ENCODE data around the gene IQSEC1. TPM values are rescaled to one million over a fixed set of nuclear protein-coding genes. Genes with fewer than 3 reads are reported as not detected.

Gene IQSEC1
- total and polyA plus RNA-seq, 9 of the 15 experiments (the other 6 are each of a cell fraction or from before 2014, with no cell fraction given), result 0.56 to 39.0 (median 6.8) TPM

DNA sequence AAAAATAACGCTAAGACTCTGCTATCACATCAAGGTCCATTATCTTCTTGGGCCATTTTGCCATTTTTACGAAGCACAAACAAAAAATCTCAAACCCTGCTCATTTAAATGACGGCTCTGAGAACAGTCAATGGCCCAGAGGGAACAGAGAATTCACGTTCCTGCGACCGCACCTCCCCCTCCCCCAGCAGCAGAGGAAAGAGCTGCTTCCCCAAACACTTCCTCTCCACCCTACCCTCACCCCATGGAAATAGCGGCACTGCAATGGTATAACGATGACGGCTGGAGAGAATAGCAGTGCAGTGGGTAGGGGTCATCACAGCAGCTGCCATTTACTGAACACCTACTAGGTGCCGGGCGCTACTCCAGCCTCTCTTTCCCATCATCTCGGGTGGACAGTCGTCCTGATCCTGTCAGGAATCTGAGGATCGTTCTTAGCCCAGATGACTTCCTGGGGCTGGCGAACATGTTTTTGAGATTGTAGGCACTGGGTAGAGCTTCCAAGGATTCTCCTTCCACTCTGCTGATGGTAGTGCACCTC is 113.3 kb downstream of the IQSEC1 start:
- FAIRE-seq (peak; percentile 54), DNase-seq (ENCODE audit: extremely low read depth in 1 of 4, low spot score in 3 of 4) (peak; percentile 44 to 61 (median 54)), ATAC-seq (peak; percentile 62)
- H3K9me3 ChIP-seq (replicated peaks; ENCODE audit: control insufficient read depth, insufficient read depth, low read depth, low read length), result no peaks in the 10 kb centered on the region
- peaks cover 27% of the 10 kb centered on the region for H4K20me1 ChIP-seq (replicated peaks; ENCODE audit: control insufficient read depth, insufficient read depth, low read length)
- H3K9me1 ChIP-seq (ENCODE audit: control insufficient read depth, insufficient read depth, low read length), result peaks cover 15% of the 10 kb centered on the region
- ChIA-PET POLR2A (interaction anchor here (0.6 to 1.8 kb wide), 7 partner anchors 9 to 1190 kb away, joined by 3 to 8 read pairs (median 3); no protein-coding TSS in a partner anchor), CTCF (ENCODE audit: low intra/inter-chr PET ratio) (no interaction called here)
- peaks cover 99% of the 10 kb centered on the region for H3K79me2 ChIP-seq (ENCODE audit: control insufficient read depth, insufficient read depth, low read length)
- intact Hi-C loops (cut with micrococcal nuclease), result no loop called here
- no peak overlapping the region for H3K4me3 ChIP-seq
- peaks cover 40% of the 10 kb centered on the region for H3K36me3 ChIP-seq (ENCODE audit: control insufficient read depth, insufficient read depth, low read length)
- H3K4me2 ChIP-seq (ENCODE audit: insufficient read depth, low read length), result peak overlapping the region; percentile 52
- BruUV-seq (replicated peaks), result no TSS peak
- WGBS (ENCODE audit: insufficient coverage, low coverage, missing lambda C conversion rate), result 29% methylated on average over 15 of the region's 15 CpGs
- H3K4me1 ChIP-seq (replicated peaks in 1 of 2; ENCODE audit: control insufficient read depth in 2 of 2, insufficient read depth in 2 of 2, low read length in 2 of 2), result peaks cover 79 to 87% of the 10 kb centered on the region in 2 experiments
- peak overlapping the region; percentile 27 for H3K27ac ChIP-seq (ENCODE audit: extremely low read depth, low read depth, low read length)
- in situ Hi-C loops (cut with MboI), result no loop called here
- H3K27me3 ChIP-seq (ENCODE audit: control insufficient read depth in 2 of 2, insufficient read depth in 2 of 2, low read length in 2 of 2), result no peaks in the 10 kb centered on the region
- no peak overlapping the region for H2AFZ ChIP-seq (ENCODE audit: low read depth, low read length)
- peak overlapping the region; percentile 22 to 55; a peak in 3 of 4 replicates for H3K9ac ChIP-seq (ENCODE audit: insufficient read depth in 1 of 2, low read depth in 2 of 2, low read length in 2 of 2)
- no peak for TF ChIP-seq RNF219 (CRISPR knock-in tag; IDR thresholded peaks at IDR 0.05)
- TF ChIP-seq KLF1 (tag; IDR thresholded peaks at IDR 0.05), result no peak
- TF ChIP-seq MBD1 (CRISPR knock-in tag; IDR thresholded peaks at IDR 0.05), result no peak
- no peak for TF ChIP-seq NKRF (IDR thresholded peaks at IDR 0.05; ENCODE audit: borderline replicate concordance)
- 0 out of 2 replicates have a peak, but pooled peaks have one; percentile 37 for TF ChIP-seq FOXJ2 (tag; IDR thresholded peaks at IDR 0.05)
- TF ChIP-seq RBFOX2 (IDR thresholded peaks at IDR 0.05; ENCODE audit: low read depth, low read length), result no peak
- TF ChIP-seq TRIM28 (IDR thresholded peaks at IDR 0.05), result no peak
- no peak for TF ChIP-seq GTF2A2 (tag; IDR thresholded peaks at IDR 0.05)
- TF ChIP-seq TCF3 (CRISPR knock-in tag; IDR thresholded peaks at IDR 0.05), result 0 out of 2 replicates have a peak, but pooled peaks have one; percentile 25
- TF ChIP-seq CHAMP1 (IDR thresholded peaks at IDR 0.05), result no peak
- TF ChIP-seq PYGO2 (tag; IDR thresholded peaks at IDR 0.05), result no peak
- TF ChIP-seq NR1H2 (CRISPR knock-in tag; IDR thresholded peaks at IDR 0.05), result no peak
